GM12872 (cell line): ENCODE data around the gene POMC.

Experiments used
- CTCF ChIP-seq: IDR thresholded peaks from 3 replicates; pipeline ENCODE4 v1.5.1; 2011; ENCODE audit warnings: low read depth, mild to moderate bottlenecking, low read length, moderate library complexity; ENCODE audit not compliant: insufficient read depth

The POMC gene

DNA sequence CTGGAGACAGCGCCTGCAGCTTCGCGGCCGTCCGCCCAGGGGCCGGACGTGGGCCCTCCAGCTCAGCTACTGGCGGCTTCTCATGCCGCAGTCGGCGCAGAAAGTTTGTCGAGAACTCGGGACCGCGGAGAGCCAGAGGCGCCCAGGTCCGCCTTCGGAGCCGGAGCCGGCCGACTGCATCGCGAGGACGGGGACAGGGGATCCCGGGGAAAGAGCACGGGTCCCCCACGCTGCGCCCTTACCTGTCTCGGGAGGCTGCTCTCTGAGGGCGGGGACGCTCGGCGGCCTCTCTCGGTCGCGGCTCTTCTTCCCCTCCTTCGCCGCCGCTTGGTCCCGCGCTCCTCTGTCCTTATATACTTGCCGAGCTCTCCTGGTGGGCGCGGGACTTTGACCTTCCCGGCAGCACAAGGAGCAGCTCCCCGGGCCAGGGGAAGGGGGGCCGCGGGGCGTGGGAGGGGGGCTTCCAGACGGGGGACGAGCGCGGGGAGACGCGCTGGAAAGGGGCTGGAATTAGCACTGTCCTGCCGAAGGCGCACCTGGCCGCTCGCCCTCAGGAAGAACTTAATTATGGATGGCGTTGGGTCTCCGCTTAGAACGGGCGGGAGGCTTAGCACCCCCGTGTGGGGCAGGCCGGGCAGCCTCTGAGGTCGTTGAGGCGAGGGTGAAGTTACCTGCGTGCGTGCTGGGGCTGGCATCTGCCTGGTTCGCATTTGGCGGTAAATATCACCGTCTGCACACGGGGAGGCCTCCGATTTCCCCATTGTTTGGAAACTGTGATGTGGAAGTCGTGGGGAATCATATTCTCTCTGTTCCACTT, at the start of gene POMC:
Gene POMC (minus strand): TSS at position 325 of the 817 bp plus-strand sequence. CDS start 3,808 bp downstream, outside the sequence.
- no peak for TF ChIP-seq CTCF

DNA sequence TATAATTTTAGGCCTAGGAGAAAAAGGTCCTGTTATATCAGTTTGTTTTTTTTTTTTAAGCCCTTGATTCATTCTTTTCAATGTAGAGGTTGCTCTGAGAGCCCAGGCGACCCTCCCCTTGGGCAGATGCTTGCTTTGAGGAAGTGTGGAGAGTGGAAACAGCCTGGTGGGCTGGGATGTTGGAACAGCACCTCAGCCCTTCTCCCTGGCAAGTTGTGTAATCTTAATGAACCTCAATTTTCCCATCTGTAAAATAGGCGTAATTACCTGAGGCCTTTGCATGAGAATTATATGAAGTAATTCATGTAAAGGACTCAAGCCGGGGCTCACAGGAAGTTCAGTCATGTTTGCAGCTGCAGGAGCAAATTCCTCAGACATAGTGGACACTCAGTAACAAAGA, 49.7 kb upstream of the POMC start:
- no peak for TF ChIP-seq CTCF

- TF ChIP-seq CTCF, result no peak
These were observed 47.7 kb upstream of the POMC start for GRCh38 chr2:25215948-25216679.

DNA sequence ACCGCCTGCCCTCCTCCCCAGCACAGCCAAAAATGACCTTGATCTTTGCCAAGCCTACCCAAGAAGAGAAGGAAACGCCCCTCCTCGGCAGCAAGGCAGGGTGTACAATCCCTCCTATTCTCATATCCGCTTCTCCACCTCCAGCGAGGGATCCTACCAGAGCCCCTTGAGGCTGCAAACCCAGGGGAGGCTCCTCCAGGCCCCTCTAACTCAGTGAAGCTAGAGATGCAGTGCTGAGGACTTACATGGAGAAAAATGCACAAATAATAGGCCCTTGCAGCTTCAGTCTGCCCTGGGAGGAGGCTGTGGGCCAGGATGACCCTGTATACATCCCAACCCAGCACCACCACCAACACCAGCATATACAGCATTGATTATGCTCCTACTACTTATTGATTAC, 46.9 kb upstream of the POMC start:
- no peak for TF ChIP-seq CTCF

GRCh38 chr2:25213229-25213628, 44.8 kb upstream of the POMC start:
- no peak for TF ChIP-seq CTCF

DNA sequence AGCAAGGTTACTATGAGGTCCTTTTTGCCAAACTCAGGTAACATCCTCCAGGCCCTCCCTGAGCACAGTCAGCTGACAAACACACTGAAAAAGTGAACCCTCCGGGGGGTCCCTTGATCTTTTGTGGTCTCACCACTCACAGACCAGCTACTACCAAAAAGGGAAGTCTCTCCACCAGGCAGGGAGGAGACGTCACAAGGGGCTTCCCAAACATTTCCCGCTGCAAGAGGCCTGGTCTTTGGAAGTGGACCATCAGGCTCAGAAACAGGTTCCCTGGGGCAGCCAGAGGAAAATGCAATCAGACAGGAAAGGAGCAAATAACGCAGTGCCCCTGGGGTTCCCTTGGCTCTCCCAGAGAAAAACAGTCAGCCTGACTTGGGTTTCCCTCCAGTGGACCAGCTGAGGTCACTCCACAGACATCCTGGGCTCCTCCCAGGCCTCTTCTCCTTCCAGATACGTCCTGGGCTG, 38.7 kb upstream of the POMC start:
- no peak for TF ChIP-seq CTCF

- no peak for TF ChIP-seq CTCF
These were observed 35.9 kb upstream of the POMC start for GRCh38 chr2:25204190-25204838.
